Liver (tissue), 3 donors: ENCODE data around the gene NIP7.

Experiments
- CTCF ChIP-seq: fragments of 150-350 bp; IDR thresholded peaks from 2 replicates; pipeline ENCODE4 v1.5.1; 2017; ENCODE audit warnings: improper control_type of control experiment, low read depth, low read length; ENCODE audit not compliant: missing input control
- EGR1 ChIP-seq, 2 donors: IDR thresholded peaks; 2 replicates each; pipeline ENCODE4 v1.6.1; 2016 to 2018; ENCODE audit warnings: antibody characterized with exemption in 2 of 2, low read depth in 2 of 2
- GABPA ChIP-seq, 2 donors: IDR thresholded peaks in 1 of 2; conservative IDR thresholded peaks in 1 of 2; 2 replicates each; pipeline ENCODE4 v1.6.1; 2016; ENCODE audit warnings: antibody characterized with exemption in 2 of 2, mild to moderate bottlenecking in 1 of 2, moderate library complexity in 1 of 2
- RAD21 ChIP-seq, 2 donors: IDR thresholded peaks; 2 replicates each; pipeline ENCODE4 v1.6.1; 2016; ENCODE audit warnings: antibody characterized with exemption in 2 of 2, mild to moderate bottlenecking in 2 of 2
- REST ChIP-seq: IDR thresholded peaks from 2 replicates; pipeline ENCODE4 v1.6.1; 2016; ENCODE audit warnings: antibody characterized with exemption, mild to moderate bottlenecking
- RXRA ChIP-seq, 2 donors: IDR thresholded peaks; 2 replicates each; pipeline ENCODE4 v1.6.1; 2017 to 2018; ENCODE audit warnings: antibody characterized with exemption in 2 of 2, mild to moderate bottlenecking in 1 of 2
- SP1 ChIP-seq: IDR thresholded peaks from 2 replicates; pipeline ENCODE4 v1.6.1; 2018; ENCODE audit warnings: antibody characterized with exemption, mild to moderate bottlenecking
- TAF1 ChIP-seq: conservative IDR thresholded peaks from 2 replicates; pipeline ENCODE4 v1.6.1; 2016; ENCODE audit warnings: antibody characterized with exemption, mild to moderate bottlenecking
- ZBTB33 ChIP-seq: IDR thresholded peaks from 2 replicates; pipeline ENCODE4 v1.6.1; 2016; ENCODE audit warnings: antibody characterized with exemption
- donor health status: healthy.
- donor health status: healthy.

- TF ChIP-seq GABPA (IDR thresholded peaks at IDR 0.05 in 1 of 2, conservative IDR thresholded peaks at IDR 0.05 in 1 of 2) (no peak), CTCF (no peak), REST (no peak), RXRA (IDR thresholded peaks at IDR 0.05) (no peak), RAD21 (IDR thresholded peaks at IDR 0.05) (no peak), ZBTB33 (no peak), SP1 (no peak), TAF1 (no peak), EGR1 (IDR thresholded peaks at IDR 0.05; ENCODE audit: low read depth in 2 of 2) (no peak)
Observed at GRCh38 chr16:69325784-69326171, 13.8 kb upstream of the NIP7 start.
